HEK293T (cell line): Measurements from ENCODE around the gene SGSM2.

Source experiments
- ARNT ChIP-seq: fragments of 450-650 bp; IDR thresholded peaks from 2 replicates; pipeline ENCODE4 v1.6.1; 2017; ENCODE audit warnings: mild to moderate bottlenecking
- CTBP1 ChIP-seq: fragments of 450-650 bp; IDR thresholded peaks from 2 replicates; pipeline ENCODE4 v1.6.1; 2016; ENCODE audit warnings: borderline replicate concordance
- ELF4 ChIP-seq: fragments of 450-650 bp; IDR thresholded peaks from 2 replicates; pipeline ENCODE4 v1.6.1; 2017; ENCODE audit warnings: antibody characterized with exemption
- FOXA1 ChIP-seq: fragments of 450-650 bp; IDR thresholded peaks from 2 replicates; pipeline ENCODE4 v1.6.1; 2016; ENCODE audit warnings: mild to moderate bottlenecking
- FOXK2 ChIP-seq: fragments of 450-650 bp; IDR thresholded peaks from 2 replicates; pipeline ENCODE4 v1.6.1; 2016; ENCODE audit warnings: mild to moderate bottlenecking
- FOXM1 ChIP-seq: fragments of 450-650 bp; IDR thresholded peaks from 2 replicates; pipeline ENCODE4 v1.6.1; 2017; ENCODE audit warnings: mild to moderate bottlenecking, borderline replicate concordance
- HDGF ChIP-seq: fragments of 450-650 bp; IDR thresholded peaks from 2 replicates; pipeline ENCODE4 v1.6.1; 2017; ENCODE audit warnings: antibody characterized with exemption, borderline replicate concordance
- LEF1 ChIP-seq: fragments of 450-650 bp; IDR thresholded peaks from 2 replicates; pipeline ENCODE4 v1.6.1; 2017; ENCODE audit warnings: mild to moderate bottlenecking, borderline replicate concordance
- NFRKB ChIP-seq: fragments of 450-650 bp; IDR thresholded peaks from 2 replicates; pipeline ENCODE4 v1.6.1; 2016; ENCODE audit warnings: mild to moderate bottlenecking, moderate library complexity
- SP1 ChIP-seq: fragments of 450-650 bp; IDR thresholded peaks from 2 replicates; pipeline ENCODE4 v1.6.1; 2017
- SUZ12 ChIP-seq: fragments of 450-650 bp; IDR thresholded peaks from 2 replicates; pipeline ENCODE4 v1.6.1; 2016; ENCODE audit warnings: mild to moderate bottlenecking
- TARDBP ChIP-seq: fragments of 450-650 bp; IDR thresholded peaks from 2 replicates; pipeline ENCODE4 v1.6.1; 2016
- TF ChIP-seq, protein P1 (sequence below): fragments of 450-650 bp; IDR thresholded peaks from 2 replicates; pipeline ENCODE4 v1.6.1; 2016

DNA sequence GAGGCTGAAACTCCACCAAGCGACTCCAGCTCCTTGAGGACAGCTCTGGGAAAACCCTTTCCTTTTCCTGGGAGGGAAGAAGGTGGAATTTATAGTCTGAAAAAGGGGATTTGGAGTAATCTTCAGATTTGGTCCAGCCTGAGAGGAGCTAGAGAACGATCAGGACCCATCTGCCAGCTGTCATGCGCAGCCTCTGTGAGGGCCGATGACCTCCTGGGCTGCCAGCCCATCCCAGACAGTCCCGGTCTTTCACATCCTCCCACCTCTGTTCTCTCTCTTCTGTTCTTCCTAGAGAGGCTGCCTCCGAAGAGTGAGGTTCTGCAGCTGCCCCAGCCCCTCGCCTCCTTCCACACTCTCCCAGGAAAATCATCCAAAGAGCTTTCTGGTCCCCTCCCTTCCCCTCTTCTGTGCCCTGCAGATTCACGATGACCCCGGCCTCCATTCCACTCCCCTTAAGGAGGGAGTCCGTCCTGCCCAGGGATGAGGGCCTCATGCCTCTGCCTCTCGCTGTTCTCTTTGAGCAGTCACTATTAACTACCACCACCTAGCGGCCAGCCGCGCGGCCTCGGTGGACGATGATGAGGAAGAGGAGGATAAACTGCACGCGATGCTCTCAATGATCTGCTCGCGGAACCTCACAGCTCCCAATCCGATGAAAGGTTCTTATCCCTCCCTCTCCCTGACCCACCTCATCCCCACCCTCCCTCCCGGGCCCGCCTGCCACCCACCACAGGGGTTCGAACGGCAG, 29.6 kb downstream of the SGSM2 start:
- TF ChIP-seq ARNT: no peak
- no peak for TF ChIP-seq HDGF
- no peak for TF ChIP-seq ELF4
- no peak for TF ChIP-seq SP1
- TF ChIP-seq FOXA1: no peak
- no peak for TF ChIP-seq FOXK2
- TF ChIP-seq, protein P1, sequence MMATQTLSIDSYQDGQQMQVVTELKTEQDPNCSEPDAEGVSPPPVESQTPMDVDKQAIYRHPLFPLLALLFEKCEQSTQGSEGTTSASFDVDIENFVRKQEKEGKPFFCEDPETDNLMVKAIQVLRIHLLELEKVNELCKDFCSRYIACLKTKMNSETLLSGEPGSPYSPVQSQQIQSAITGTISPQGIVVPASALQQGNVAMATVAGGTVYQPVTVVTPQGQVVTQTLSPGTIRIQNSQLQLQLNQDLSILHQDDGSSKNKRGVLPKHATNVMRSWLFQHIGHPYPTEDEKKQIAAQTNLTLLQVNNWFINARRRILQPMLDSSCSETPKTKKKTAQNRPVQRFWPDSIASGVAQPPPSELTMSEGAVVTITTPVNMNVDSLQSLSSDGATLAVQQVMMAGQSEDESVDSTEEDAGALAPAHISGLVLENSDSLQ: no peak
- no peak for TF ChIP-seq TARDBP
- TF ChIP-seq NFRKB: no peak
- TF ChIP-seq SUZ12: no peak
- no peak for TF ChIP-seq CTBP1
- TF ChIP-seq FOXM1: no peak
- no peak for TF ChIP-seq LEF1
